ENCODE results near the gene LNPK.
"Not testable (repeated sequence)": the region's sequence is repeated elsewhere in the genome, so short reads cannot be mapped to it uniquely, and the experiment has no call there.

LNPK gene, protein sequence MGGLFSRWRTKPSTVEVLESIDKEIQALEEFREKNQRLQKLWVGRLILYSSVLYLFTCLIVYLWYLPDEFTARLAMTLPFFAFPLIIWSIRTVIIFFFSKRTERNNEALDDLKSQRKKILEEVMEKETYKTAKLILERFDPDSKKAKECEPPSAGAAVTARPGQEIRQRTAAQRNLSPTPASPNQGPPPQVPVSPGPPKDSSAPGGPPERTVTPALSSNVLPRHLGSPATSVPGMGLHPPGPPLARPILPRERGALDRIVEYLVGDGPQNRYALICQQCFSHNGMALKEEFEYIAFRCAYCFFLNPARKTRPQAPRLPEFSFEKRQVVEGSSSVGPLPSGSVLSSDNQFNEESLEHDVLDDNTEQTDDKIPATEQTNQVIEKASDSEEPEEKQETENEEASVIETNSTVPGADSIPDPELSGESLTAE

DNA sequence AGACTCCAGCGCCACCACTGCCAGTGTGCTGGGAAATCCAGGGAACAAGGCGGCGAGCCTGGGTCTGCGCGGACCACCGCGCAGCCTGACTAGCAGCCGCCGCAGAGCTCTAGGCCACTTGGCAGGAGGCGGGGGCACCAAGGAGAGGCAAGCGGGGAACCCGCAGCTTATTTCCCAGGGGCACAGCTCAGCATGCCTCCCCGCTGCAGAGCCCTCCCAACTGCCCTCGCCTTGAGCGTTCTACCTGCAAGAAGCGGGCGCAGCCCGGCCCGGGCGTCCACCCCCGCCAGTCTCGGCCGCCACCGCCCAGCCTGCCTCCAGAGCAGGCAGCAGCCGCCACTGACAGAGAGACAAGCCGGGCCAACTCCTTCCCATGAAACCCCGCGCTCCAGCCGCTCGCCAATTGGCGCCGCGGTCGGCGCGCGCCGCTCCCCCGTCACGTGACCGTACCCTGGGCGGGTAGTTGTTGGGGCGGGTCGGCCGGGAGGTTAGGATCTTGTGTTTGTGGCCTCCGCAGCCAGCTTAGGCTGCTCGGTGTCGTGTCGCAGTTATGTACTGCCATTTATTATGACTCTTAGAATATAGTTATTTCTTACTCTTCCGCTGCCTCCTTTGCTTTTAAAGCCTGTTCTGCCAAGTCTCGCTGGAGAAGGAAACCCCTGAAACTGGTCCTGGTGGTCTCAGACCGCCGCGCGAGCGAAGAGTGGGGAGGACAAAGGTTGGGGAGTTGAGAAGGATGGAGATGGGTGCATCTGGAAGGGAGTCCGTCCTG, at the start of gene LNPK:
Gene LNPK (minus strand): TSS at position 352 of the 772 bp plus-strand sequence. CDS start 6,683 bp downstream, outside the sequence.
- DNase-seq: peak; percentile 95

DNA sequence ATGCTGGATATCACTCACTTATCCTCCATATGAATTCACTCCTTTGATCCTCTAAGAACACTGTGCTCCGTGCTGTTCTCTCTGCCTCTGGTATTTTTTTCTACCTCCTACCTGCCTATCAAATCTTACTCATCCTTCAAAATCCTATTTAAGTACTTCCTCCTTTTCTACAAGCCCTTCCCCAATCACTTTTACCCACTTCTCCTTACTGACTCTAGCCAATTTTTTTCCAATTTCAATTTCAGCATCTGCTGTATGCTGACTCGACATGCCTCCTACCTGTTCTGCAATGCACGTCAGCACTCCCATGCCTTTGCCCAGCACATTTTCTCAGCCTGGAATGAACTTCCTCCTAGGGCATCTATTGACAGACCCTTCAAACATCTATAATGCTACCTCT, 37.3 kb upstream of the LNPK start:
- DNase-seq: no peak

DNA sequence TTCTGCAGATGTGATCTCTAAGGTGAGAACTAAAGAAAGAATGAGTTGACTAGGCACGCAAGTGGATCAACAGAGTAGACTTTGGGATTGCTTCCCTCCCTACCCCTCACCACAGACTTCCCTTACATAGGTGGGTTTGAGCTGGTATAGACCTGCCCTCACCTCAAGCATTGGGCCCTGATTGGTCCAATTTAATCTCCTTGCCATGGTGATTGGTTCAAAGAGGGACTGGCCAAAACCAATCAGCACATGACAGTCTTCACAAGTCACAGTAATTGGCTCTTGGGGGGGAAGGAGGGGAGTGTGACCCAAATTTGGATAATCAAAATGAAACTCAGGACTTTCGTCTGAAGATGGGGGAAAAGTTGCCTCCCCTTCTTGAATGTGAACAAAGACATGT, 36.6 kb upstream of the LNPK start:
- DNase-seq: no peak

GRCh38 chr2:176035013-176035691, 33.1 kb upstream of the LNPK start:
- no peak for DNase-seq

DNA sequence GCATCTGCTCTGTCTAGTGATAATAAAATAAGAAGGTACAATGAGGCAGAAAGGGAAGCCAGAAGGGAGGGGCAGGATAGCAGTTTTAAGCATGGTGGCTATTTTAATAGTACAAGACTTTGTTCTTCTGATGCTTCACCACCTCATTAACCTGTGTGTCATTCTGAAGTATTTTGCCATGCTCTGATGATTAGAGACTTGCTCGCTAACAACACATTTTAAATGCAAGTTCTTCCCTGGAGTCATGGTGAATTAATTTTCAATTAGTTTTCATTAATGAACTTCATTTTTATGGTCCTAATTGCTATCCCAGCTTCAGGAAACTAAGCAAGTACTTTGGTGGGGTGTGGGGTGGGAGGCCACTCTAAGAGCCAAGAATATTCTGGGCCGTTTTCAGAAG, 25.7 kb upstream of the LNPK start:
- no peak for DNase-seq

DNA sequence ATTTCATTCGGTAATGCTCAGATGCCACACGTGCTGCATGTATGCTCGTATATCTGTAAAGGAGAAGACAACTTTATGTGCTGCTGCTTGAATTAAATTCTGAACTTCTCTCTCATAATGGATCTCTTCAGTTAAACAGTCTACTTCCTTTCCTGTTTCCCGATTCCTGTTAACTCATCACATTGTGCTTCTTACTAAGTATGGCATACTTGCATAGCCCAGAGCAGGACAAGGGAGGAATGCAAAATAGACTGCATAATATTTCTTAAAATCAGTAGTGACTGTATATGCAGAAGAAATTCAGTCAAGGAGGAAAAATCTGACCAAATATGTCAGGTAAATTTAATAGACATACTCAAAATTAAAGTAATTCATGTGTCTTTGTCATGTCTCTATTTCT, 23.9 kb upstream of the LNPK start:
- no peak for DNase-seq

GRCh38 chr2:176024083-176024482, 22.0 kb upstream of the LNPK start:
- DNase-seq: no peak

- DNase-seq: no peak
These were observed 20.0 kb upstream of the LNPK start for GRCh38 chr2:176022048-176022447.

GRCh38 chr2:176020400-176020799, 18.3 kb upstream of the LNPK start:
- no peak for DNase-seq

DNA sequence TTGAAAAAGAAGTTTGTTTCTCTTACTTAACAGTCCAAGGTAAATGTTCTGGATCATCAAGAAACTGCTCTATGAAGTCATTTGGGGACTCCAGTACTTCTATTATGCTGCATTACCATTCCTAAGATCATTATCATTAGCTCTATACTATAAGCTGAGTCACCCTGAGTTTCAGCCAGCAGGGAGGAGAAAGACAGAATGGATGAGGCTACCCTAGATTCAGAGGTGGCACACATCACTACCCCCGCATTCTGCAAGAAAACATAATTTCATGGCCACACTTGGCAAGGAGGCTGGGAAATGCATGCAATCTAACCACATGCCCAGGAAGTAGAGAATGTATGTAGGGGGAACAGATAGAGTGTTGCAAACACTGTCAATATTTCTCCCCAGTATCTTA, 16.6 kb upstream of the LNPK start:
- no peak for DNase-seq

- DNase-seq: no peak
These were observed 7.4 kb upstream of the LNPK start for GRCh38 chr2:176009445-176009844.

DNA sequence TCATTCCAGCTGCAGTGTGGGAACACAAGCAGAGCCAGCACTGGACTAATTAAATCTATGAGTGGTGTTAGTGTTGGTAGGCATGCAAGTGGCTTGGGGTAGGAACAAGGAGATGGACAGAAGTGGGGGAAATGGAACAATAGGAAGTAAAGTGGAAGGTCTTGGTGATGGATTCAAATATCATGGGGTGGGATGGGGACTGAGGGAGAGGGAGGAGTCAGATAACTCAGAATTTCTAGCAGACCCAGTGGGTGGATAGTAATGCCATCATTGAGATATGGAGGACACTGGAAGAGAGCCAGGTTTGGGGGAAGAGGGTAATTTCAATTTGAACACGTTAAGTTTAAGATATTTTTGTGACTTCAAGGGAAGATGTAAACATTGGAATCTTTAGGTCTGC, 2.9 kb upstream of the LNPK start:
- DNase-seq: no peak

- no peak for DNase-seq
These were observed 1.9 kb upstream of the LNPK start for GRCh38 chr2:176003958-176004357.

DNA sequence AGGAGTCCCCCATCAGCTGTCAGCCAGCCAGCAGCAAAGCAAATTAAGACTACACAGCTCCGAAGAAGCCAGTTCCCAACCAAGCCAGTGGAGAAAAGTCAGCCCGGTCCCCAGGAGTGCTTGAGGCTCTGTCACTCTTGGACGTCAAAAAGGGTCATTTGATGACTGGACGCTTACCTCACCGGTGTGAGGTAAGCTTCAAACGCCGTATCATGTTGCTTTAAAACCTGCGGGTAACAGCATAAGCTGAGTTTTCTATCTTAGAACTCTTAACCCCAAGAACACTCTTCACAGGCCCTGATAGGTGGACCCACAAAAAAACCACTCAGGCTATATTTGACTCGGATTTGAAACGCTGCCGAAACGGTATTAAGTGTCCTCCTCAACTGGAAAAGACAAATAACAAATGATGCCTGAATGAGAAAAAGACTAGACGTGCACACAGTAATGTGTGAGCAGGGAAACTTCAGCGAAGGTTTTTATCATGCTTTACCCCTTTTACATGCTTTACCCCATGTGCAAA, 682 bp upstream of the LNPK start:
- peak; percentile 8 for DNase-seq

DNA sequence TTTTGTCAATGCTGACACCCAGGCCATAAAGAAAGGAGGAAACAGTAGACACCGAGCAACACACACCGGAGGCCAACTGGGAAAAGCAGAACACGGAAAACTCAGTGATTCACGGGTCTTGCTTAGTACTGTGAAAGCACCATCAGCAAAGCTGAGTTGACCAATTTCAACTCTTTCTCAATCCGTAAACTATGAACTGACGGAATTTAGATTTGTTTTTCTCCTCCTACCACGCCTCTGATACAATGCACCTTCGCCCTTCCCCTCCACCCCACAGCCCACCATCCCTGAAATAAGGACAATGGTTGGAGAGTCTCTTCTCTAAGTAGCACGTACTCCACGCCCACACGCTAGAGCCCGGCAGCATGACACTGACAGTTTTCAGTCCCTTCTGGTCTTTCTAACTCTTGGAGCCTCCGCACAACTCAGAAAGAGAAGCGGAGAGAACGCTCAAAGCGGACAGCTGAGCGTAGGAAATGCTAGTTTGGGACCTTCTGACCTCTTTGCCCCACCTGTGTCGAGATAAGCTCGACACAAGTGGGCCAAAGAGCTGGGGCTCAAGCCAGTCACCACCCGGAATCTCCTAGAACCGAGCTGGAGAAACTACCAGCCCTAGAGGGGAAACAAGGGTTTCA, 669 bp downstream of the LNPK start:
- peak; percentile 44 for DNase-seq

- DNase-seq: no peak
These were observed 2.7 kb downstream of the LNPK start for GRCh38 chr2:175999283-175999819.

DNA sequence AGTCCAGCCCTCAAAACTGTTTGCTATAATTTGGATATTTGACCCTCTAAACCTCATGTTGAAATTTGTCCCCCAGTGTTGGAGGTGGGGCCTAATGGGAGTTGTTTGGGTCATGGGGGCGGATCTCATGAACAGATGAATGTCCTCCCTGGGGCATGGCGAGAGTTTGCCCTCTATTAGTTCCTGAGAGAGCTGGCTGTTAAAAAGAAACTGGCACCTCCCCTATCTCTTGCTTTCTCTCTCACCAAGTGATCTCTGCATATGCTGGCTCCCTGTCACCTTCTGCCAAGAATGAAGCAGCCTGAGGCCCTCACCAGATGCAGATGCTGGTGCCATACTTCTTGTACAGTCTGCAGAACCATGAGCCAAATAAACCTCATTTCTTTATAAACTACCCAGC, 12.0 kb downstream of the LNPK start:
- no peak for DNase-seq

GRCh38 chr2:175987126-175987525, 14.9 kb downstream of the LNPK start:
- DNase-seq: not testable (repeated sequence)

- no peak for DNase-seq
These were observed 17.2 kb downstream of the LNPK start for GRCh38 chr2:175984846-175985245.

GRCh38 chr2:175981551-175981950, 20.5 kb downstream of the LNPK start:
- DNase-seq: no peak

- DNase-seq: peak; percentile 21
These were observed 25.5 kb downstream of the LNPK start for GRCh38 chr2:175976391-175977157.

DNA sequence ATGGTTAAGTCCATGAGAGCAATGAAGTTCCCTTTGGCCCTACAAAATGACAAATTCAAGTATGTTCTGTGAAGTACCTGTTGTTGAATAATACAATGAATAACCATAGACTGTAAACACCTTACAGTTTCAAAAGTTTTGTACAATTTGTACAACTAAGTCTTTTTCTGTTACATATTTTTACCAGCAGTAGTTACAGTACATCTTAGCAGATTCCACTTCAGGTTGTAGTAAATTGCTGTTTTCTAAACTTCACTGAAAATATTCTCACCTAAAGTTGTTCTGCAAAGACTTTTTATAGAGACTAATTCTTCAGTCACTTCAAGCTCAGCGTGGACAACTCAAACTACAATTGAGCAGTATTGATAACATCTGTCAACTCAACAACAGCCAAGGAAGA, 28.7 kb downstream of the LNPK start:
- DNase-seq: no peak
